Mucosa of rectum (tissue), 2 donors: ENCODE data around the gene BBOX1.

Experiments used
- H3K27ac ChIP-seq, 2 donors: one replicate each; pipeline ENCODE4 v1.7.0; 2013; ENCODE audit warnings: inconsistent platforms in 2 of 2, low read depth in 2 of 2, low read length in 2 of 2
- H3K27me3 ChIP-seq, 2 donors: one replicate each; pipeline ENCODE4 v1.7.0; 2013; ENCODE audit warnings: low read length in 2 of 2; ENCODE audit not compliant: control insufficient read depth in 2 of 2, insufficient read depth in 2 of 2
- H3K36me3 ChIP-seq, 2 donors: one replicate each; pipeline ENCODE4 v1.7.0; 2013; ENCODE audit warnings: low read length in 2 of 2; ENCODE audit not compliant: control insufficient read depth in 2 of 2, insufficient read depth in 2 of 2
- H3K4me1 ChIP-seq, 2 donors: one replicate each; pipeline ENCODE4 v1.7.0; 2013; ENCODE audit warnings: low read length in 2 of 2, mild to moderate bottlenecking in 1 of 2; ENCODE audit not compliant: control insufficient read depth in 2 of 2, insufficient read depth in 2 of 2
- H3K4me3 ChIP-seq, 2 donors: one replicate each; pipeline ENCODE4 v1.7.0; 2013; ENCODE audit warnings: low read length in 2 of 2
- H3K9ac ChIP-seq, 2 donors: one replicate each; pipeline ENCODE4 v1.7.0; 2013; ENCODE audit warnings: low read length in 2 of 2, low read depth in 1 of 2, mild to moderate bottlenecking in 1 of 2
- H3K9me3 ChIP-seq, 2 donors: one replicate each; pipeline ENCODE4 v1.7.0; 2013; ENCODE audit warnings: low read length in 2 of 2; ENCODE audit not compliant: control insufficient read depth in 2 of 2
- donor health status: healthy.
- donor health status: Normal muscosa, but diverticular disease.

BBOX1 gene

GRCh38 chr11:27057091-27057780, 16.6 kb downstream of the BBOX1 start:
- H3K9ac ChIP-seq, result no peak overlapping the region
- H3K27me3 ChIP-seq, result no peaks in the 10 kb centered on the region
- H3K36me3 ChIP-seq, result no peaks in the 10 kb centered on the region
- no peaks in the 10 kb centered on the region for H3K9me3 ChIP-seq
- H3K4me3 ChIP-seq, result no peak overlapping the region
- no peaks in the 10 kb centered on the region for H3K4me1 ChIP-seq
- H3K27ac ChIP-seq, result no peak overlapping the region

DNA sequence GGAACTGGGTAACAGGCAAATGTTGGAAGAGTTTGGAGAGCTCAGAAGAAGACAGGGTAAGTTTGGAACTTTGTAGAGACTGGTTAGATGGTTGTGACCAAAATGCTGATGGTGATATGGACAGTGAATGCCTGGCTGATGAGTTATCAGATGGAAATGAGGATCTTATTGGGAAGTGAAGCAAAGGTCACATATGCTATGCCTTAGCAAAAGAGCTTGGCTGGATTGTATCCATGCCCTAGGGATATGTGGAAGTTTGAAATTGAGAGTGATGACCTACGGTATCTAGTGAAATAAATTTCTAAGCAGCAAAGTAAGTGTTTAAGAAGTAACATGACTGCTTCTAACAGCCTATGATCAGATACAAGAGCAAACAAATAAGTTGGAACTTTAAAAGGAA, 17.8 kb downstream of the BBOX1 start:
- Histone ChIP-seq H3K9me3 (no peaks in the 10 kb centered on the region), H3K4me3 (no peak overlapping the region), H3K27ac (no peak overlapping the region), H3K36me3 (no peaks in the 10 kb centered on the region), H3K27me3 (no peaks in the 10 kb centered on the region), H3K9ac (no peak overlapping the region), H3K4me1 (no peaks in the 10 kb centered on the region)

DNA sequence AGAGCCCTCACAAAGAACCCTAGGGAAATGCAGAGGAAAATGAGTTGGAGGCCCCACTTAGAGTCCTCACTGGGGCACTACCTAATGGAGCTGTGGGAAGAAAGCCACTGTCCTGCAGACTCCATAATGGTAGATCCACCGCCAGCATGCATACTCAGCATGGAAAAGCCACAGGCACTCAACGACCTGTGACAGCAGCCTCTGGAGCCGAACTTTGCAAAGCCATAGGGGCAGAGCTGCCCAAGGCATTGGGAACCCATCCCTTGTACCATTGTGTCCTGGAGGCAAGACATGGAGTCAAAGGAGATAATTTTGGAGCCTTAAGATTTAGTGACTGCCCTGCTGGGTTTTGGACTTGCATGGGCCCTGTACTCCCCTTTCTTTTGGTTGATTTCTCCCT, 18.8 kb downstream of the BBOX1 start:
- Histone ChIP-seq H3K4me1 (no peaks in the 10 kb centered on the region), H3K27ac (no peak overlapping the region), H3K4me3 (no peak overlapping the region), H3K9ac (no peak overlapping the region), H3K27me3 (no peaks in the 10 kb centered on the region), H3K36me3 (no peaks in the 10 kb centered on the region), H3K9me3 (no peaks in the 10 kb centered on the region)

DNA sequence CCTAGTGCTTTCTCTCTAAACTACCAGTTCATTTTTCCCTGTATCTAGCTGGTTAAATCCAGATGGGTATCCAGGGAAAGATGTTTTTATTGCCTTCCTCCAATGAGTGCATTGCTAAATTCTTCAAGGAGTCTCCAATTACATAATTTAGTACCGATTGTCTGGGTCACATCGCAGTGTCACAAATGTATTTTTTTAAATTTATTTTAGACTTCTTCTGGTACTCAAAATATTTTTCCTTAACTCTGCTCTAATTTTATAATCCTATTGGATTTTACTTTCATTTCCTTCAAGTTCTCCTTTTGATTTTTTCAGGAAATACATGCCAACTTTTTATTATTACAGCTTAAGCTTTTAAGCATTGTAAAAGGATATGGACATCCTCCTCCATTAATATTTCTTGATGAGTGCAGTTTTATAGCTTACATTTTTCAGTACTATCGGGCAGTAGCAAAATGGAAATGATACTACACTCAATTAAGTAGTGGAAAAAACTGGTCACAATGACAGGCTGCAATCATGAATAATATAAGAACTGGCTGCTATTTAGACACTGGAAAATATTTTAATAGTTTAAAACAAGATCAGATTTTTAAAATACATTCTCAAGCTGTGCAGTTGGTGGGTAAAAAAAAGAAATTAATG, 20.3 kb downstream of the BBOX1 start:
- H3K27me3 ChIP-seq, result no peaks in the 10 kb centered on the region
- no peak overlapping the region for H3K4me3 ChIP-seq
- H3K9ac ChIP-seq, result no peak overlapping the region
- H3K4me1 ChIP-seq, result no peaks in the 10 kb centered on the region
- H3K9me3 ChIP-seq, result no peaks in the 10 kb centered on the region
- H3K36me3 ChIP-seq, result no peaks in the 10 kb centered on the region
- no peak overlapping the region for H3K27ac ChIP-seq

DNA sequence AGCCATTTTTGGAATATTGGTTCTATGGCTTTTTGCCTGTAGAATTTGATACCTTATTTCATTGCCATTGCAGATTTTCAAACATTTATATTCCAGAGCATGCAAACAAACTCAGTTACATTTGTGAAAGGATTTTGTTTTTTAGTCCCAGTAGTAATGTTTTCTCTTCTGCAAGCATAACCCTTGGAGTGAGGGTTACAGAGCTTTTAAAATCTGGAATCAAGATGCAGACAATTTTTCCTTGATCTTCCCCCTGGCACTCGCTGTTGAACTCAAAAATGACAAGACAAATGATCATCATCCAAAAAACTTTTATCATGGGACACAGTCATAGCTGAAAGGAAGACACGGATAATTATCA, 20.8 kb downstream of the BBOX1 start:
- no peak overlapping the region for H3K9ac ChIP-seq
- no peak overlapping the region for H3K4me3 ChIP-seq
- H3K27ac ChIP-seq, result no peak overlapping the region
- H3K27me3 ChIP-seq, result no peaks in the 10 kb centered on the region
- H3K4me1 ChIP-seq, result no peaks in the 10 kb centered on the region
- no peaks in the 10 kb centered on the region for H3K9me3 ChIP-seq
- H3K36me3 ChIP-seq, result no peaks in the 10 kb centered on the region

DNA sequence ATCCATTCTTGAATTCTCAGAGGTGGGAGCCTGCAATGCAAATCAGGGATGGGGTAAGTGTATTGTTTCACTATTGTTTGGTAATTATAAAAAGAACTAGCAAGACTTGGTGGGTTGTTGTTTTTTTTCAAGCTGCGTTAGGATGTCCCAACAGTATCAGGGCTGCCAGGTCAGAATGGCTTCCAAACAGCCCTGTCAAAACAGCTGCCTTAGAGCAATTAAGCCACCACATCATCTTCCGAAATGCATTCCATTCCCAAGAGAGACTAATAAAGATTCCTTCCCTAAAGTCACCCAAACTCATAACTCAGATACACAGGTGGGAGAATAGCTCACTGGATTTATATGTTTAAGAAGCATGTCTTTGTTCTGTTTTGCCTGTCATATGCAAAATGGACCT, 23.5 kb downstream of the BBOX1 start:
- Histone ChIP-seq H3K9me3 (no peaks in the 10 kb centered on the region), H3K36me3 (no peaks in the 10 kb centered on the region), H3K4me3 (no peak overlapping the region), H3K27ac (no peak overlapping the region), H3K27me3 (no peaks in the 10 kb centered on the region), H3K4me1 (no peaks in the 10 kb centered on the region), H3K9ac (no peak overlapping the region)

- Histone ChIP-seq H3K4me3 (no peak overlapping the region), H3K9ac (no peak overlapping the region), H3K36me3 (no peaks in the 10 kb centered on the region), H3K27me3 (no peaks in the 10 kb centered on the region), H3K4me1 (no peaks in the 10 kb centered on the region), H3K27ac (no peak overlapping the region), H3K9me3 (no peaks in the 10 kb centered on the region)
These were observed 34.6 kb downstream of the BBOX1 start for GRCh38 chr11:27075192-27075591.

GRCh38 chr11:27075655-27076054, 35.0 kb downstream of the BBOX1 start:
- Histone ChIP-seq H3K4me3 (no peak overlapping the region), H3K9me3 (no peaks in the 10 kb centered on the region), H3K4me1 (no peaks in the 10 kb centered on the region), H3K9ac (no peak overlapping the region), H3K27me3 (no peaks in the 10 kb centered on the region), H3K36me3 (no peaks in the 10 kb centered on the region), H3K27ac (no peak overlapping the region)

DNA sequence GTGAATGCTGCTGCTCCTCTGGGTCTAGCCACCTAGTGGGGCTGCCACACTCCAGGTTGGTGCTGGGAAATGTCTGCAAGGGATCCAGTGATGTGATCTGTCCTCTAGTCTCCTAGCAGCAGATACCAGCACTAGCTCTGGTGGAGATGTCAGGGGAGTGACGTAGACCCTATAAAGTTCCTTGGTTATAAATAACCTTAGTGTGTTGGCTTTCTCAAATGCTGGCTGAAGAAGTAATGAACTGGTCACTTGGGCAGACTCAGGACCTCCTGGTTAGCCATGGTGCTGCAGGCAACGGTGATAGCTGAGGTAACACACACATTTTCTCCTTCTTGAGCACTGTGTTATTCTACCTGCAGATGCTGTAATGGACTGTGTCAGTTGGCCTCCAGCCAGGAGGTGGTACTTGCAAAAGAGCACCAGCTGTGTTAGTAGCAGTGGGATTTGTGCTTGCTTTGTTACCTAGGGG, 35.5 kb downstream of the BBOX1 start:
- Histone ChIP-seq H3K27me3 (no peaks in the 10 kb centered on the region), H3K9me3 (no peaks in the 10 kb centered on the region), H3K4me1 (no peaks in the 10 kb centered on the region), H3K36me3 (no peaks in the 10 kb centered on the region), H3K9ac (no peak overlapping the region), H3K27ac (no peak overlapping the region), H3K4me3 (no peak overlapping the region)

DNA sequence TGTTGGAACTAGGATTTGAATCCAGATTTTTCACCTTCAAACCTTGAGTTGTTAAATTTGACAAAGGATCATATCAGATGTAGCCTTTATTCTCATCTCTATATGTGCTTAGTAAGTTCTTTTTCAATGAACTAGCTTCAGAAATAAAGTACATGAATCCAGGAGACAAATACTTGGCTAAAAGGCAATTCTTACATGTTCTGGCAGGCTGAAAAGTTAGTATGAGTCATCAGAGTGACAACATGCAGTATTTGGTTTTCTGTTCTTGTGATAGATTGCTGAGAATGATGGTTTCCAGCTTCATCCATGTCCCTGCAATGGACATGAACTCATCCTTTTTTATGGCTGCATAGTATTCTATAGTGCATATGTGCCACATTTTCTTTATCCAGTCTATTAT, 40.4 kb downstream of the BBOX1 start:
- Histone ChIP-seq H3K4me1 (no peaks in the 10 kb centered on the region), H3K9ac (no peak overlapping the region), H3K4me3 (no peak overlapping the region), H3K27me3 (no peaks in the 10 kb centered on the region), H3K36me3 (no peaks in the 10 kb centered on the region), H3K9me3 (no peaks in the 10 kb centered on the region), H3K27ac (no peak overlapping the region)
